Calu3 (cell line): Measurements from ENCODE around the gene EEF1AKMT1. TPM values are rescaled to one million over a fixed set of nuclear protein-coding genes. Genes with fewer than 3 reads are reported as not detected.

Experiments
- BruUV-seq: library from RNA; stranded (reverse); fragments of 400-500 nt; replicated peaks from 2 replicates; lab custom pipeline; 2021; lab: Mats Ljungman, UMichigan
- CTCF ChIA-PET: fragments of 300-600 bp; sonication (Branson Sonifier 250); formaldehyde crosslinking; loops from one replicate; lab custom pipeline; 2022; ENCODE audit warnings: antibody characterized with exemption; lab: Charles Lee
- DNase-seq: peaks from one replicate; pipeline ENCODE4 v3.0.0; 2022
- H3K27ac Mint-ChIP-seq: one replicate; pipeline ENCODE4 v1.8.0; 2022; ENCODE audit warnings: mixed read lengths; ENCODE audit not compliant: unreplicated experiment
- H3K27me3 Mint-ChIP-seq: one replicate; pipeline ENCODE4 v1.8.0; 2022; ENCODE audit warnings: mixed read lengths; ENCODE audit not compliant: unreplicated experiment
- H3K36me3 Mint-ChIP-seq: one replicate; pipeline ENCODE4 v1.8.0; 2022; ENCODE audit warnings: mild to moderate bottlenecking, moderate library complexity, mixed read lengths; ENCODE audit not compliant: insufficient read depth, unreplicated experiment
- H3K4me1 Mint-ChIP-seq: one replicate; pipeline ENCODE4 v1.8.0; 2022; ENCODE audit warnings: mild to moderate bottlenecking, low read depth, mixed read lengths; ENCODE audit not compliant: unreplicated experiment
- H3K4me3 Mint-ChIP-seq: one replicate; pipeline ENCODE4 v1.8.0; 2022; ENCODE audit warnings: mild to moderate bottlenecking, low read depth, moderate library complexity, mixed read lengths; ENCODE audit not compliant: unreplicated experiment
- H3K9me3 Mint-ChIP-seq: one replicate; pipeline ENCODE4 v1.8.0; 2022; ENCODE audit warnings: low read depth, mixed read lengths; ENCODE audit not compliant: unreplicated experiment
- intact Hi-C: fragments of 100-400 bp; cut with micrococcal nuclease; formaldehyde crosslinking; loops from one replicate; pipeline ENCODE4 v1.10.0; 2022; ENCODE audit not compliant: unreplicated experiment
- total RNA-seq: library from RNA; stranded (reverse); gene quantifications from 2 replicates; pipeline ENCODE4 v1.2.3, GENCODE V29; 2022
- TF ChIP-seq, protein P1 (sequence below): fragments of 200-600 bp; IDR thresholded peaks from one replicate; pipeline ENCODE4 v1.8.0; 2022; ENCODE audit warnings: antibody characterized with exemption; ENCODE audit not compliant: unreplicated experiment

EEF1AKMT1 gene
- total RNA-seq, 1 experiment from 2014 or later, result 6.0 TPM

DNA sequence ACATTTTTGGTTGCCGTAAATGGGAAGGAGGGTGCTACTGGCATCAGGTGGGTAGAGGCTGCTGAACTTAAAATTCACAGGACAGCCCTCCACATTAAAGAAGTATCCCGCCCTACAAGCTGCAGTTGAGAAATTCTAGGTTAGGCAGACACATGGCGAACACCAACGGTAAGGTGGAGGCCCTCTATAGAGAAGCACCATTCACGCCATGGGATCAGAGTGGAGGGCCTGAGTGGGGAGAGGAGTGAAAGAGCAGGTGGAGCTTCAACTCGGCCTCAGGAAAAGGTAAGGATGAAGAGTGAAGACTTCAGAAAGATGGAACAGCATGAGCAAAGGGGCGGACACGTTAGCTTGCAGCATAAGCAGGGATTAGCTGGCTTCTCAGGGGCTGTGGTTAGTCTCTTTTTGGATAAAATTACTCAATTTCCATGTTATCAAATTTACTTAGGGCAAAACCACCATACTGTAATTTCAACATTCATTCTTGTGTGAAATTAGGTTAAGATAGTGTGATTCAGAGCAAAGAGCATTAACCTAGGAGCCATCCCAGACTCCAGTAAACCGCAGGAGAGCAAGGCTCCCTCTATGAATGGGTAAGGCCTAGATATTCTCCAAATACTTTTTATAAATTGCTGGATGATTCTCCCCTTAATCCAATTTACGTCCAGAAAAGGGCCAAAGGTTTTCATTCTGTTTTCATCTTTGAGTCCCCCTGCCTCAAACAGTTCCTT is 1.2 kb downstream of the EEF1AKMT1 start:
- peak overlapping the region; percentile 91 for H3K27ac Mint-ChIP-seq
- BruUV-seq, result no TSS peak
- peaks cover 13% of the 10 kb centered on the region for H3K36me3 Mint-ChIP-seq
- H3K27me3 Mint-ChIP-seq, result no peaks in the 10 kb centered on the region
- CTCF ChIA-PET, result no interaction called here
- peaks cover 10% of the 10 kb centered on the region for H3K4me1 Mint-ChIP-seq
- peak overlapping the region; percentile 79 for H3K4me3 Mint-ChIP-seq
- no peak for DNase-seq
- intact Hi-C loops, result no loop called here
- no peaks in the 10 kb centered on the region for H3K9me3 Mint-ChIP-seq
- TF ChIP-seq, protein P1, sequence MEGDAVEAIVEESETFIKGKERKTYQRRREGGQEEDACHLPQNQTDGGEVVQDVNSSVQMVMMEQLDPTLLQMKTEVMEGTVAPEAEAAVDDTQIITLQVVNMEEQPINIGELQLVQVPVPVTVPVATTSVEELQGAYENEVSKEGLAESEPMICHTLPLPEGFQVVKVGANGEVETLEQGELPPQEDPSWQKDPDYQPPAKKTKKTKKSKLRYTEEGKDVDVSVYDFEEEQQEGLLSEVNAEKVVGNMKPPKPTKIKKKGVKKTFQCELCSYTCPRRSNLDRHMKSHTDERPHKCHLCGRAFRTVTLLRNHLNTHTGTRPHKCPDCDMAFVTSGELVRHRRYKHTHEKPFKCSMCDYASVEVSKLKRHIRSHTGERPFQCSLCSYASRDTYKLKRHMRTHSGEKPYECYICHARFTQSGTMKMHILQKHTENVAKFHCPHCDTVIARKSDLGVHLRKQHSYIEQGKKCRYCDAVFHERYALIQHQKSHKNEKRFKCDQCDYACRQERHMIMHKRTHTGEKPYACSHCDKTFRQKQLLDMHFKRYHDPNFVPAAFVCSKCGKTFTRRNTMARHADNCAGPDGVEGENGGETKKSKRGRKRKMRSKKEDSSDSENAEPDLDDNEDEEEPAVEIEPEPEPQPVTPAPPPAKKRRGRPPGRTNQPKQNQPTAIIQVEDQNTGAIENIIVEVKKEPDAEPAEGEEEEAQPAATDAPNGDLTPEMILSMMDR, result no peak

DNA sequence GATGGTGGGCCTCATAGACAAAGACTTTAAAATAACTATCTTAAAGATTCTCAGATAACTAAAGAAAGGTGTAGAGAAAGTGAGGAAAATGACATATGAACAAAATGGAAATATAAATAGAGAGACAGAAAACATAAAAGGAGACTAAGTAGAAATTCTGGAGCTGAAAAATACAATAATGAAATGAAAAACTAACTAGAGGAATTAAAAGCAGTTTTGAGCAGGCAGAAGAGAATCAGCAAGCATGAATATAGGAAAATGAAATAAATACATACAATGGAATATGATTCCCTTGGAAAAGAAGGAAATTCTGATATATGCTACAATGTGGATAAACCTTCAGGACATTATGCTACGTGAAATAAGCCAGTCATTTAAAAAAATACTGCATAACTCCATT is 3.9 kb downstream of the EEF1AKMT1 start:
- Mint-ChIP-seq H3K9me3 (no peaks in the 10 kb centered on the region), H3K27ac (no peak overlapping the region), H3K27me3 (no peaks in the 10 kb centered on the region), H3K4me3 (no peak overlapping the region), H3K36me3 (peaks cover 13% of the 10 kb centered on the region), H3K4me1 (peaks cover 10% of the 10 kb centered on the region)
- TF ChIP-seq, protein P1, result no peak
- CTCF ChIA-PET, result no interaction called here
- intact Hi-C loops, result no loop called here
- no TSS peak for BruUV-seq
- DNase-seq, result no peak

GRCh38 chr13:20769091-20769490 is 4.7 kb downstream of the EEF1AKMT1 start:
- CTCF ChIA-PET, result no interaction called here
- no peaks in the 10 kb centered on the region for H3K27me3 Mint-ChIP-seq

DNA sequence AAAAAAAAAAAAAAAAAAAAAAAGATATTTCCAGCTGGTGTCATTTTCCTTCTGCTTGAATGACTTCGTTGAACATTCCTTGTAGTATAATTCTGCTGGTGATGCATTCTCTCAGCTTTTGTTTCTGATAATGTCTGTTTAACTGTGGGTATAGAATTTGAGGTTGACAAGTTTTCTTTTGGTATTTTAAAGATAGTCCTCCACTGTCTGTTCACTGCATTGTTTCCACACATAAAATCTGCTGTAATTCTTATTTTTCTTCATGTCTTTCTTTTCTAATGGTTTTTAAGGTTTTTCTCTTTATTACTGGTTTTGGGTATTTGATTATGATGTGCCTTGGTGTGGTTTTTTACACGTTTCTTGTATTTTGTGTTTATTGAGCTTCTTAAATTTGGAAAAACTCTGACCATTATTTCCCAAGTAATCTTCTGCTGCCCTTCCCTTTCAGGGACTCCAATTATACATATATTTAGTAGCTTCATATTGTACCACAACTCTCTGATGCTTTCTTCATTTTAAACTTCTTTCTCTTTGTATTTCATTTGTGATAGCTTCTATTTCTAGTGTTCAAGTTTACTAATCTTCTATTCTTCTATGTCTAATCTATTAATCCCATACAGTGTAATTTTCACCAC is 6.3 kb downstream of the EEF1AKMT1 start:
- peaks cover 5% of the 10 kb centered on the region for H3K4me1 Mint-ChIP-seq
- CTCF ChIA-PET, result interaction anchor here (0.6 kb wide), 1 partner anchor 817 kb away, joined by 4 read pairs; no protein-coding TSS in a partner anchor
- no peak for DNase-seq
- no TSS peak for BruUV-seq
- no peak overlapping the region for H3K27ac Mint-ChIP-seq
- no peaks in the 10 kb centered on the region for H3K36me3 Mint-ChIP-seq
- TF ChIP-seq, protein P1, result no peak
- intact Hi-C loops, result no loop called here
- H3K9me3 Mint-ChIP-seq, result no peaks in the 10 kb centered on the region
- no peaks in the 10 kb centered on the region for H3K27me3 Mint-ChIP-seq
- no peak overlapping the region for H3K4me3 Mint-ChIP-seq

More at GRCh38 chr13:20769091-20769490, 4.7 kb downstream of the EEF1AKMT1 start:
- Mint-ChIP-seq H3K27ac (no peak overlapping the region), H3K4me1 (peaks cover 10% of the 10 kb centered on the region), H3K4me3 (no peak overlapping the region), H3K36me3 (peaks cover 12% of the 10 kb centered on the region), H3K9me3 (no peaks in the 10 kb centered on the region)
- intact Hi-C loops, result no loop called here
- BruUV-seq, result no TSS peak
- DNase-seq, result no peak
- TF ChIP-seq, protein P1, result no peak
